ENCODE measurements around the gene NFATC2.

NFATC2 gene

DNA sequence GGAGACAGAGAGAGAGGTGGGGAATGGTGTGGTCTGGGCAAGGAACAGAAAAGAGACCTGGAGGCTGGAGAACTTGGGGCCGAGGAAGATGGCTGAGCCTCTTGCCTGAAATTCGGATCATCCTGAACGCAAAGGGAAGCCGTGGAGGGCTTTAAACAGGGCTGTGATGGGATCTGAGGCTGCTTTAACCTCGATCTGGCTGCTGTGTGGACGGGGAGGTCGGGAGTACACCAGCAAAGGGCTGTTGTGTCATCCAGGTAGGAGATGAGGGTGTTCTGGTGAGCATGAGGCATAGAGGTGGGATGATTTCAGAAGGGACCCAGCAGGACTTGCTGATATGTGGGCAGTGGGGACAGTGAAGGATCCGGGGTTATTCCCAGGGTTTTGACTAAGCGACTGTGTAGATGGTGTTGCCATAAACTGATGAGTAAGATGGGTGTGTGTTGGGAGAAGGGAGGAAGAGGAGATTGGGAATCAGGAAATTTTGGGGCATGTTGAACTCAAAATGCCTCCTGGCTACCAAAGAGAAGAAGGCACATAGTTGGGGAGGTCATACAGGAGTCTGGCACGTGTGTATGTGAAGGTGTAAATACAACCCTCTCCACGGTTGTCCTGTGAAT, 158.5 kb downstream of the NFATC2 start:
- TF ChIP-seq, protein P1, sequence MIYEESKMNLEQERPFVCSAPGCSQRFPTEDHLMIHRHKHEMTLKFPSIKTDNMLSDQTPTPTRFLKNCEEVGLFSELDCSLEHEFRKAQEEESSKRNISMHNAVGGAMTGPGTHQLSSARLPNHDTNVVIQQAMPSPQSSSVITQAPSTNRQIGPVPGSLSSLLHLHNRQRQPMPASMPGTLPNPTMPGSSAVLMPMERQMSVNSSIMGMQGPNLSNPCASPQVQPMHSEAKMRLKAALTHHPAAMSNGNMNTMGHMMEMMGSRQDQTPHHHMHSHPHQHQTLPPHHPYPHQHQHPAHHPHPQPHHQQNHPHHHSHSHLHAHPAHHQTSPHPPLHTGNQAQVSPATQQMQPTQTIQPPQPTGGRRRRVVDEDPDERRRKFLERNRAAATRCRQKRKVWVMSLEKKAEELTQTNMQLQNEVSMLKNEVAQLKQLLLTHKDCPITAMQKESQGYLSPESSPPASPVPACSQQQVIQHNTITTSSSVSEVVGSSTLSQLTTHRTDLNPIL (CRISPR knock-in tag; IDR thresholded peaks at IDR 0.05; ENCODE audit: low read depth), result no peak
- TF ChIP-seq TOX (CRISPR knock-in tag; IDR thresholded peaks at IDR 0.05; ENCODE audit: borderline replicate concordance), result no peak
- TF ChIP-seq ZC3H10 (CRISPR knock-in tag; IDR thresholded peaks at IDR 0.05), result no peak
- no peak for TF ChIP-seq ESRRG (CRISPR knock-in tag; IDR thresholded peaks at IDR 0.05)
- TF ChIP-seq OSR1 (CRISPR knock-in tag; IDR thresholded peaks at IDR 0.05), result no peak
- TF ChIP-seq ARNTL (CRISPR knock-in tag; IDR thresholded peaks at IDR 0.05; ENCODE audit: borderline replicate concordance, low read depth), result no peak
- no peak for TF ChIP-seq RARB (CRISPR knock-in tag; IDR thresholded peaks at IDR 0.05)
- TF ChIP-seq, protein P2, sequence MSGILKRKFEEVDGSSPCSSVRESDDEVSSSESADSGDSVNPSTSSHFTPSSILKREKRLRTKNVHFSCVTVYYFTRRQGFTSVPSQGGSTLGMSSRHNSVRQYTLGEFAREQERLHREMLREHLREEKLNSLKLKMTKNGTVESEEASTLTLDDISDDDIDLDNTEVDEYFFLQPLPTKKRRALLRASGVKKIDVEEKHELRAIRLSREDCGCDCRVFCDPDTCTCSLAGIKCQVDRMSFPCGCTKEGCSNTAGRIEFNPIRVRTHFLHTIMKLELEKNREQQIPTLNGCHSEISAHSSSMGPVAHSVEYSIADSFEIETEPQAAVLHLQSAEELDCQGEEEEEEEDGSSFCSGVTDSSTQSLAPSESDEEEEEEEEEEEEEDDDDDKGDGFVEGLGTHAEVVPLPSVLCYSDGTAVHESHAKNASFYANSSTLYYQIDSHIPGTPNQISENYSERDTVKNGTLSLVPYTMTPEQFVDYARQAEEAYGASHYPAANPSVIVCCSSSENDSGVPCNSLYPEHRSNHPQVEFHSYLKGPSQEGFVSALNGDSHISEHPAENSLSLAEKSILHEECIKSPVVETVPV (CRISPR knock-in tag; IDR thresholded peaks at IDR 0.05), result no peak
- TF ChIP-seq, protein P3, sequence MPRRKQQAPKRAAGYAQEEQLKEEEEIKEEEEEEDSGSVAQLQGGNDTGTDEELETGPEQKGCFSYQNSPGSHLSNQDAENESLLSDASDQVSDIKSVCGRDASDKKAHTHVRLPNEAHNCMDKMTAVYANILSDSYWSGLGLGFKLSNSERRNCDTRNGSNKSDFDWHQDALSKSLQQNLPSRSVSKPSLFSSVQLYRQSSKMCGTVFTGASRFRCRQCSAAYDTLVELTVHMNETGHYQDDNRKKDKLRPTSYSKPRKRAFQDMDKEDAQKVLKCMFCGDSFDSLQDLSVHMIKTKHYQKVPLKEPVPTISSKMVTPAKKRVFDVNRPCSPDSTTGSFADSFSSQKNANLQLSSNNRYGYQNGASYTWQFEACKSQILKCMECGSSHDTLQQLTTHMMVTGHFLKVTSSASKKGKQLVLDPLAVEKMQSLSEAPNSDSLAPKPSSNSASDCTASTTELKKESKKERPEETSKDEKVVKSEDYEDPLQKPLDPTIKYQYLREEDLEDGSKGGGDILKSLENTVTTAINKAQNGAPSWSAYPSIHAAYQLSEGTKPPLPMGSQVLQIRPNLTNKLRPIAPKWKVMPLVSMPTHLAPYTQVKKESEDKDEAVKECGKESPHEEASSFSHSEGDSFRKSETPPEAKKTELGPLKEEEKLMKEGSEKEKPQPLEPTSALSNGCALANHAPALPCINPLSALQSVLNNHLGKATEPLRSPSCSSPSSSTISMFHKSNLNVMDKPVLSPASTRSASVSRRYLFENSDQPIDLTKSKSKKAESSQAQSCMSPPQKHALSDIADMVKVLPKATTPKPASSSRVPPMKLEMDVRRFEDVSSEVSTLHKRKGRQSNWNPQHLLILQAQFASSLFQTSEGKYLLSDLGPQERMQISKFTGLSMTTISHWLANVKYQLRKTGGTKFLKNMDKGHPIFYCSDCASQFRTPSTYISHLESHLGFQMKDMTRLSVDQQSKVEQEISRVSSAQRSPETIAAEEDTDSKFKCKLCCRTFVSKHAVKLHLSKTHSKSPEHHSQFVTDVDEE (CRISPR knock-in tag; IDR thresholded peaks at IDR 0.05), result no peak
- no peak for TF ChIP-seq SNAI2 (CRISPR knock-in tag; IDR thresholded peaks at IDR 0.05)
- TF ChIP-seq, protein P4, sequence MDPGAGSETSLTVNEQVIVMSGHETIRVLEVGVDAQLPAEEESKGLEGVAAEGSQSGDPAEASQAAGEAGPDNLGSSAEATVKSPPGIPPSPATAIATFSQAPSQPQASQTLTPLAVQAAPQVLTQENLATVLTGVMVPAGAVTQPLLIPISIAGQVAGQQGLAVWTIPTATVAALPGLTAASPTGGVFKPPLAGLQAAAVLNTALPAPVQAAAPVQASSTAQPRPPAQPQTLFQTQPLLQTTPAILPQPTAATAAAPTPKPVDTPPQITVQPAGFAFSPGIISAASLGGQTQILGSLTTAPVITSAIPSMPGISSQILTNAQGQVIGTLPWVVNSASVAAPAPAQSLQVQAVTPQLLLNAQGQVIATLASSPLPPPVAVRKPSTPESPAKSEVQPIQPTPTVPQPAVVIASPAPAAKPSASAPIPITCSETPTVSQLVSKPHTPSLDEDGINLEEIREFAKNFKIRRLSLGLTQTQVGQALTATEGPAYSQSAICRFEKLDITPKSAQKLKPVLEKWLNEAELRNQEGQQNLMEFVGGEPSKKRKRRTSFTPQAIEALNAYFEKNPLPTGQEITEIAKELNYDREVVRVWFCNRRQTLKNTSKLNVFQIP (CRISPR knock-in tag; IDR thresholded peaks at IDR 0.05; ENCODE audit: borderline replicate concordance, low read depth), result no peak
- TF ChIP-seq ISL1 (CRISPR knock-in tag; IDR thresholded peaks at IDR 0.05), result no peak
- no peak for TF ChIP-seq ZNF565 (CRISPR knock-in tag; conservative IDR thresholded peaks at IDR 0.05; ENCODE audit: low read depth)
- no peak for TF ChIP-seq PPARA (CRISPR knock-in tag; IDR thresholded peaks at IDR 0.05; ENCODE audit: borderline replicate concordance)
- TF ChIP-seq BACH2 (CRISPR knock-in tag; IDR thresholded peaks at IDR 0.05; ENCODE audit: borderline replicate concordance), result no peak
- TF ChIP-seq ZNF8 (CRISPR knock-in tag; IDR thresholded peaks at IDR 0.05), result no peak
- no peak for TF ChIP-seq ZFP3 (CRISPR knock-in tag; IDR thresholded peaks at IDR 0.05)
- no peak for TF ChIP-seq CSDC2 (CRISPR knock-in tag; IDR thresholded peaks at IDR 0.05)
- TF ChIP-seq TCF4 (CRISPR knock-in tag; IDR thresholded peaks at IDR 0.05; ENCODE audit: borderline replicate concordance), result no peak
- no peak for ATAC-seq

DNA sequence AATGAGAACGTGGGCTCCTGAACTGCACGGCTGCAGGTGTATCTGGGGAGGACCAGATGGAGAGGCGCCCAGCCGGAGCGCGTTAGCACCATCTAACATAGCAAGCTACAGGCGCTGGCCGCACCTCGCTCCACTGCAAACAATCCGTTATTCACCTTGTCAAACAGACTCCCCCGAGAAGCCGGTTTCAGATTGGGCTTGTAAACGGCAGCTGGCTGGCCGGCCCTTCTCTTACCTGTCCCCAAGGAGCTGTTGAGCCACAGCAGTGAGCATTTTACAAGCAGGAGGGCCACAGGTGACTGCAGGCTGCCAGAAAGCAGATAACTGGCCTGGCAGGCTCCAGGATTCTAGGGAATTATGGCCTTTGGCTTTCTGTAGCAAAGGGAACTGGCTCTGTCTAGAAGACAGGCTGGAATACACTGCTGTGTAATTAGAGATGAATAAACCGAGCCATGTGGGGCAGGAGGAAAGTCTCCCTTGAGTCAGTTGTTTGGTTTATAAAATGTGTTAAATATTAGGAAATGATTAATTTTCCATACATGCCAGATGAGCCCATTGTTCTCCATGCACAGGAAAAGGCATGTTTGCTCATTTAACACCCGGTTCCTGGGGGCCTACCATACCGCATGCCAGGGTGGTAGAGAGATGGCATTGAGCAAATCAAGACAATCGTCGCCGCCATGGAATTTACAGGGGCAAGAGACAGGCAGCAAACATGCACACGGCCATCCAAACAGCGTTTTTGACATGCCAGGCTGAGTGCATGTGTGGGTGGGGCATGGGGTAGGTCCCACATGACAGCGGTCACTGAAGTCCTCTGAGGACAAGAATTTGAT, 159.3 kb downstream of the NFATC2 start:
- ATAC-seq, result no peak
- TF ChIP-seq ZFP30 (CRISPR knock-in tag; IDR thresholded peaks at IDR 0.05) (no peak), SNAI2 (CRISPR knock-in tag; IDR thresholded peaks at IDR 0.05) (no peak), PPARA (CRISPR knock-in tag; IDR thresholded peaks at IDR 0.05; ENCODE audit: borderline replicate concordance) (no peak), TCF4 (CRISPR knock-in tag; IDR thresholded peaks at IDR 0.05; ENCODE audit: borderline replicate concordance) (no peak), ISL1 (CRISPR knock-in tag; IDR thresholded peaks at IDR 0.05) (no peak), ZFP3 (CRISPR knock-in tag; IDR thresholded peaks at IDR 0.05) (no peak), ZNF565 (CRISPR knock-in tag; conservative IDR thresholded peaks at IDR 0.05; ENCODE audit: low read depth) (no peak), CSDC2 (CRISPR knock-in tag; IDR thresholded peaks at IDR 0.05) (no peak), ZNF8 (CRISPR knock-in tag; IDR thresholded peaks at IDR 0.05) (no peak), RARB (CRISPR knock-in tag; IDR thresholded peaks at IDR 0.05) (no peak)
- TF ChIP-seq, protein P3 (CRISPR knock-in tag; IDR thresholded peaks at IDR 0.05), result no peak
- TF ChIP-seq, protein P2 (CRISPR knock-in tag; IDR thresholded peaks at IDR 0.05), result no peak
